Right lobe of liver (tissue), 6 donors: ENCODE measurements around the gene PNMA3. TPM values are rescaled to one million over a fixed set of nuclear protein-coding genes. Genes with fewer than 3 reads are reported as not detected.

Experiments
- ATAC-seq, 4 donors: fragments of 200-7000 bp; cut with Tn5 transposase; one replicate each; pipeline ENCODE4 v1.9.1; 2020; ENCODE audit warnings: mild to moderate bottlenecking in 4 of 4, moderate library complexity in 4 of 4
- DNase-seq, 3 donors: peaks; one replicate each; pipeline ENCODE4 v3.0.0-alpha.2; 2020
- H3K27ac ChIP-seq, 3 donors: fragments of 200-600 bp; one replicate each; pipeline ENCODE4 v1.8.0; 2022
- H3K27me3 ChIP-seq, 2 donors: fragments of 200-600 bp; one replicate each; pipeline ENCODE4 v1.8.0; 2022
- H3K36me3 ChIP-seq, 4 donors: fragments of 200-600 bp; sonication (generic) in 1 of 4; one replicate each; pipeline versions ENCODE4 v1.5.1 to v1.8.0; 2017 to 2022; ENCODE audit warnings: control low read depth in 1 of 4
- H3K4me1 ChIP-seq, 4 donors: fragments of 200-600 bp; sonication (generic) in 1 of 4; one replicate each; pipeline versions ENCODE4 v1.5.1 to v1.8.0; 2017 to 2022; ENCODE audit warnings: control low read depth in 1 of 4
- H3K4me3 ChIP-seq, 3 donors: fragments of 200-600 bp; one replicate each; pipeline ENCODE4 v1.8.0; 2022
- H3K9me3 ChIP-seq, 4 donors: fragments of 200-600 bp; sonication (generic) in 1 of 4; one replicate each; pipeline versions ENCODE4 v1.5.1 to v1.8.0; 2017 to 2022; ENCODE audit warnings: control low read depth in 1 of 4
- POLR2A ChIP-seq: fragments of 450-650 bp; IDR thresholded peaks from one replicate; pipeline ENCODE4 v1.6.1; 2017; ENCODE audit warnings: antibody characterized with exemption, mild to moderate bottlenecking
- WGBS: methylation state at CpG from one replicate; pipeline ENCODE4 v1.1.6; 2018; ENCODE audit warnings: low coverage, low lambda C conversion rate; ENCODE audit not compliant: insufficient coverage; ENCODE audit errors: missing lambda C conversion rate; 5-methylcytosine and 5-hydroxymethylcytosine counted together
- intact Hi-C, 2 donors: fragments of 100-400 bp; cut with DNase I; formaldehyde crosslinking; loops; one replicate each; pipeline versions ENCODE4 v1.11.2 to v1.14.1; 2022
- total RNA-seq, 6 experiments: library from RNA; depleted of rRNA in 2 of 6; stranded (reverse); fragments of >200 nt in 2 of 6; fragmentation: NEBNext Ultra II Directional in 3 of 6; extraction: Animal tissue kit (Norgen Biotek cat#: 25700) in 3 of 6; gene quantifications; one replicate each; pipeline versions ENCODE4 v1.1.0 to v1.2.4, GENCODE V29; 2016 to 2023
- TF ChIP-seq, protein P1 (sequence below), 4 donors: fragments of 200-600 bp in 3 of 4; fragments of 450-650 bp in 1 of 4; IDR thresholded peaks; one replicate each; pipeline versions ENCODE4 v1.5.1 to v1.8.0; 2016 to 2022; ENCODE audit warnings: antibody characterized with exemption in 4 of 4, mild to moderate bottlenecking in 2 of 4
- donor health status: DM: no; HTN: yes; CAD: no.
- donor health status: DM: no; HTN: no; CAD: no.
- donor health status: DM: no; HTN: no; CAD: no.
- donor health status: DM: no; HTN: yes; CAD: no.
- donor health status: DM: no; HTN: yes; CAD: no.

The PNMA3 gene
- total RNA-seq, 6 experiments from 2014 or later = 0.09 to 0.74 (median 0.42) TPM; not detected in 2

DNA sequence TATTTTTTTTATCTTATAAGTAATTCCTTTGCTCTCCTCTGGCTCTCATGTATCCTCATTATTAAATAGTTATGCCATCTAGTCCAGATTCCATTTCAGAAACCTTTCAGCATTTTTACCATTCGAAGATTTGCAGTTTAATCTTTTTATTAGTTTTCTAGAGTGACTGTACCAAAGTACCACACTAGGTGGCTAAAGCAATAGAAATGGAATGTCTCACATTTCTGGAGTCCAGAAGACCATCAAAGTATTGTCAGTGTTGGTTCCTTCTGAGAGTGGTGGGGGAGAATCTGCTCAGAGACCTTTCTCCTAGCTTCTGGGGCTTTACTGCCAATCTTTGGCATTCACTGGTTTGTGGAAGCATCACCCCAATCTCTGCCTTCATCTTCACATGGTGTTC lies 3.7 kb upstream of the PNMA3 start:
- ATAC-seq (no peak), DNase-seq (no peak)
- Histone ChIP-seq H3K36me3 (no peaks in the 10 kb centered on the region), H3K27me3 (no peaks in the 10 kb centered on the region), H3K27ac (no peak overlapping the region), H3K4me1 (no peaks in the 10 kb centered on the region), H3K4me3 (no peak overlapping the region), H3K9me3 (no peaks in the 10 kb centered on the region)
- intact Hi-C loops = no loop called here
- WGBS = 50% methylated on average over 1 of the region's 1 CpG
- TF ChIP-seq, protein P1, sequence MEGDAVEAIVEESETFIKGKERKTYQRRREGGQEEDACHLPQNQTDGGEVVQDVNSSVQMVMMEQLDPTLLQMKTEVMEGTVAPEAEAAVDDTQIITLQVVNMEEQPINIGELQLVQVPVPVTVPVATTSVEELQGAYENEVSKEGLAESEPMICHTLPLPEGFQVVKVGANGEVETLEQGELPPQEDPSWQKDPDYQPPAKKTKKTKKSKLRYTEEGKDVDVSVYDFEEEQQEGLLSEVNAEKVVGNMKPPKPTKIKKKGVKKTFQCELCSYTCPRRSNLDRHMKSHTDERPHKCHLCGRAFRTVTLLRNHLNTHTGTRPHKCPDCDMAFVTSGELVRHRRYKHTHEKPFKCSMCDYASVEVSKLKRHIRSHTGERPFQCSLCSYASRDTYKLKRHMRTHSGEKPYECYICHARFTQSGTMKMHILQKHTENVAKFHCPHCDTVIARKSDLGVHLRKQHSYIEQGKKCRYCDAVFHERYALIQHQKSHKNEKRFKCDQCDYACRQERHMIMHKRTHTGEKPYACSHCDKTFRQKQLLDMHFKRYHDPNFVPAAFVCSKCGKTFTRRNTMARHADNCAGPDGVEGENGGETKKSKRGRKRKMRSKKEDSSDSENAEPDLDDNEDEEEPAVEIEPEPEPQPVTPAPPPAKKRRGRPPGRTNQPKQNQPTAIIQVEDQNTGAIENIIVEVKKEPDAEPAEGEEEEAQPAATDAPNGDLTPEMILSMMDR (IDR thresholded peaks at IDR 0.05) = no peak
- no peak for TF ChIP-seq POLR2A

DNA sequence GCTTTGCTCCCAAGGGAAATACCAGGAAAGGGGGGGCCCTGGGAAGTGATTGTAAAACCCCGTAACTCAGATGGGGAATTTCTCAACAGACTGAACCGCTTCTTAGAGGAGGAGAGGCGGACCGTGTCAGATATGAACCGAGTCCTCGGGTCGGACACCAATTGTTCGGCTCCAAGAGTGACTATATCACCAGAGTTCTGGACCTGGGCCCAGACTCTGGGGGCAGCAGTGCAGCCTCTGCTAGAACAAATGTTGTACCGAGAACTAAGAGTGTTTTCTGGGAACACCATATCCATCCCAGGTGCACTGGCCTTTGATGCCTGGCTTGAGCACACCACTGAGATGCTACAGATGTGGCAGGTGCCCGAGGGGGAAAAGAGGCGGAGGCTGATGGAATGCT lies 1.0 kb downstream of the PNMA3 start:
- ATAC-seq (no peak), DNase-seq (no peak)
- intact Hi-C loops = no loop called here
- no peaks in the 10 kb centered on the region for H3K36me3 ChIP-seq
- TF ChIP-seq POLR2A = no peak
- TF ChIP-seq, protein P1 (IDR thresholded peaks at IDR 0.05) = no peak
- H3K9me3 ChIP-seq = no peaks in the 10 kb centered on the region
- no peaks in the 10 kb centered on the region for H3K27me3 ChIP-seq
- H3K4me3 ChIP-seq = no peak overlapping the region
- WGBS = 79% methylated on average over 2 of the region's 11 CpGs
- H3K4me1 ChIP-seq = no peaks in the 10 kb centered on the region
- no peak overlapping the region for H3K27ac ChIP-seq

DNA sequence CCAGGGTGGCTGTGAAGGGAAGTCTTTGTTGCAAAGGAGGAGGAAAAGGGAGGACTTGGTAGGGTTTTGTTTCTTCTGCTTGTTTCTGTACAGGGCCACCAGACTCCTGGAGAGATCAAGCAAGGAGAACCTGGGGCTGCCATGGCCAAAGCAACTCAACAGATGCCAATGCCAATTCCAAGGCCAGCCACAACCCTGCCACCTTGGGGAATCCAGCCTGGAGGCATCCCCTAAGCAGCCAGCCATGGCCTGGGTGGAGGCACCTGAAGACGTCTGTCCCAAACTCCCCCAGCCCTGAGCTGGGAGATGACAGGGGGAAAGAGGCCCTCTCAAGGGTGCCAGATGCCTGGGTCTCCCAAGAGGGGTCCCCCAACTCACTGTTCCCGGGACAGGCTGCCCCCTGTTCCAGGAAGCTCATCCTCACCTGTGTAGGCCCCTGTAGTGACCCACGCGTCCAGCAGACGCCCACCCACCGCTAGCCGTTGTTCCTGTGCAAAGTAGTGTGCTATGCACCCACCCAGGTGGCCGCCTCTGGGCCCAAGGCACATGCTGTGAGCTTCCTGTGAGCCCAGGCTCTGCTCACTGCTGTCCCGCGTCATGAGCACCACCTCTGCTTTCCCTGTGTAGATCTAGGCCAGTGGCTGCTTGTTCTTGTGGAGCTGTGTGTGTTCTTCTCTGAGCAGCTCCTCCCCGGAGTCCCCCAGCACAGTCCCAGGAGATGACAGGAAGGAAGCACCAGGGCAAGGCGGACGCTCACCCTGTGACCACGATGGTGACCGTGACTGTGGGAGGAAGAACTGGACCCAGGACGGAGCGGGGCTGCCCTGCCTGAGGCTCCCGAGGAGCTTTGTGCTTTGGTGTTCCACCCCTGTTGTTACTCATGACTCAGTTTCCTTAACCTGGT lies 3.2 kb downstream of the PNMA3 start:
- TF ChIP-seq, protein P1 (IDR thresholded peaks at IDR 0.05) = no peak
- TF ChIP-seq POLR2A = no peak
- no peaks in the 10 kb centered on the region for H3K9me3 ChIP-seq
- no CpG with 5 or more reads among the region's 18 CpGs for WGBS

DNA sequence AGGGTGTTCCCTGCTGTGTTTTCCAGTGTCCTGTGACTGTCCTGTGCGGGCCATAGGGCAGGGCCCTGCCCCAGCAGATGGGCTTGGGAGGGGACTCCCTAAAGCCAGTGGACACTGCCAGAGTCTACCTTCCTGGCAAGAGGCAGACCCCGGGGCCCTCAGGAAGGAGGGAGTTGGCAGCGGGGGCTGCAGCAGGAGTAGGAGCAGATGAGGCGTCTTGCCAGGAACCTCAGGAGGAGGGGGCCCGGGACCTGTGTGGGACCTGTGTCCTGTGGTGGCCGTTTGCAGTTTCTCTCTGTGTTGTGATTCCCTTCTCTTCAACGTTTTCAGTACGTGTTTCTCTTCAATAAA lies 3.8 kb downstream of the PNMA3 start:
- Histone ChIP-seq H3K4me1 (no peaks in the 10 kb centered on the region), H3K9me3 (no peaks in the 10 kb centered on the region), H3K4me3 (no peak overlapping the region), H3K27ac (no peak overlapping the region), H3K36me3 (no peaks in the 10 kb centered on the region), H3K27me3 (no peaks in the 10 kb centered on the region)
- WGBS = 0% methylated on average over 1 of the region's 8 CpGs
- TF ChIP-seq, protein P1 (IDR thresholded peaks at IDR 0.05) = no peak
- TF ChIP-seq POLR2A = no peak
- DNase-seq = no peak
- ATAC-seq = no peak
- intact Hi-C loops = no loop called here

More for the DNA sequence above, 3.2 kb downstream of the PNMA3 start:
- intact Hi-C loops = no loop called here
- H3K27ac ChIP-seq = no peak overlapping the region
- H3K4me3 ChIP-seq = no peak overlapping the region
- ATAC-seq (no peak), DNase-seq (no peak)
- no peaks in the 10 kb centered on the region for H3K4me1 ChIP-seq
- H3K36me3 ChIP-seq = no peaks in the 10 kb centered on the region
- H3K27me3 ChIP-seq = no peaks in the 10 kb centered on the region
